Stimulated activated naive CD8-positive, alpha-beta T cell treated with anti-CD3 and anti-CD28 coated beads, Interleukin-15, Interleukin-2, amounts not matched to agents 100 ng/mL and 50 ng/mL, for 24 hours (primary cell): Measurements from ENCODE around the gene MPI.
A peak's percentile ranks its signal among the peaks of the same experiment; 100 is the strongest.
"Not testable (repeated sequence)": the region's sequence is repeated elsewhere in the genome, so short reads cannot be mapped to it uniquely, and the experiment has no call there.

ENCODE experiments used
- H3K27ac Mint-ChIP-seq: one replicate; pipeline ENCODE4 v1.8.0; 2021; ENCODE audit warnings: mild to moderate bottlenecking, mixed read lengths
- H3K27me3 Mint-ChIP-seq: one replicate; pipeline ENCODE4 v1.8.0; 2021; ENCODE audit warnings: mixed read lengths
- H3K36me3 Mint-ChIP-seq: one replicate; pipeline ENCODE4 v1.8.0; 2021; ENCODE audit warnings: low read depth, mixed read lengths
- H3K4me1 Mint-ChIP-seq: one replicate; pipeline ENCODE4 v1.8.0; 2021; ENCODE audit warnings: low read depth, mixed read lengths
- H3K4me3 Mint-ChIP-seq: one replicate; pipeline ENCODE4 v1.8.0; 2021; ENCODE audit warnings: mild to moderate bottlenecking, mixed read lengths
- H3K9me3 Mint-ChIP-seq: one replicate; pipeline ENCODE4 v1.8.0; 2021; ENCODE audit warnings: mixed read lengths

Gene MPI

GRCh38 chr15:74872702-74873035 lies 17.2 kb upstream of the MPI start:
- no peaks in the 10 kb centered on the region for H3K9me3 Mint-ChIP-seq
- no peaks in the 10 kb centered on the region for H3K27me3 Mint-ChIP-seq
- peak overlapping the region; percentile 96 for H3K4me3 Mint-ChIP-seq
- H3K4me1 Mint-ChIP-seq, result peaks cover 61% of the 10 kb centered on the region
- peak overlapping the region; percentile 92 for H3K27ac Mint-ChIP-seq
- peaks cover 14% of the 10 kb centered on the region for H3K36me3 Mint-ChIP-seq

- H3K9me3 Mint-ChIP-seq, result no peaks in the 10 kb centered on the region
- H3K4me3 Mint-ChIP-seq, result peak within 1 kb of the TSS; percentile 96
- no peaks in the 10 kb centered on the region for H3K27me3 Mint-ChIP-seq
Observed at GRCh38 chr15:74873036-74873755, 16.6 kb upstream of the MPI start, which contains the start of gene SCAMP2. Gene SCAMP2 (minus strand): TSS chr15:74873365. CDS start chr15:74873255, 110 bp downstream.

DNA sequence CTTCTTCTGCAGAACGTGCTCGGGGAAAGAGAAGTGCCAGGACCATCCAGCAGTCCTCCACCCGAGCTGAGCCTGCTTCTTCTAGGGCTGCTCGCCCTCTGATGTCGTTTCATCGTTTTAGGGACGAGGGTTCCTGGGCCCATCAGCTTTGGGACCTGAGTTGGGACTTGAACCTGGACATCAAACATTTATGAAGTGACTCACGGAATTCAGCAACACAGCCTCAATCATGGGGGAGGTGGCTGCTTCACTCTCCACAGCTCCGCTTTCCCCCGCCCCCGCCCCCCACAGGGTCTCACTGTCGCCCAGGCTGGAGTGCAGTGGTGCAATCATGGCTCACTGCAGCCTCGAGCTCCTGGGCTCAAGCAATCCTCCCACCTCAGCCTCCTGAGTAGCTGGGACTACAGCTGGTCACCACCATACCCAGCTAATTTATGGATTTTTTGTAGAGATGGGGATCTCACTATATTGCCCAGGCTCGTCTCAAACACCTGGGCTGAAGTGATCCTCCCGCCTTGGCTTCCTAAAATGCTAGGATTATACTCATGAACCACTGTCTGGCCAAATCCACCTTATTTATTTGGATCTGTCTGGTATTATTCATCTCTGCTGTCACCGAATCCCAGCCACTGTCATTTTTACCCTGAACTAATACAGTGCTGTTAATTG lies 16.0 kb upstream of the MPI start:
- H3K27me3 Mint-ChIP-seq, result no peaks in the 10 kb centered on the region
- H3K4me3 Mint-ChIP-seq, result peak overlapping the region; percentile 96
- H3K4me1 Mint-ChIP-seq, result peaks cover 48% of the 10 kb centered on the region
- peak overlapping the region; percentile 92 for H3K27ac Mint-ChIP-seq
- peaks cover 6% of the 10 kb centered on the region for H3K36me3 Mint-ChIP-seq
- no peaks in the 10 kb centered on the region for H3K9me3 Mint-ChIP-seq

More at GRCh38 chr15:74873036-74873755, 16.6 kb upstream of the MPI start, which contains the start of gene SCAMP2:
- H3K27ac Mint-ChIP-seq, result peak within 1 kb of the TSS; percentile 92
- H3K4me1 Mint-ChIP-seq, result peaks cover 55% of the 10 kb centered on the region
- peaks cover 9% of the 10 kb centered on the region for H3K36me3 Mint-ChIP-seq

- H3K27me3 Mint-ChIP-seq, result no peaks in the 10 kb centered on the region
- H3K4me1 Mint-ChIP-seq, result peaks cover 9% of the 10 kb centered on the region
- no peak overlapping the region for H3K27ac Mint-ChIP-seq
- H3K4me3 Mint-ChIP-seq, result no peak overlapping the region
- H3K9me3 Mint-ChIP-seq, result no peaks in the 10 kb centered on the region
- no peaks in the 10 kb centered on the region for H3K36me3 Mint-ChIP-seq
Observed at GRCh38 chr15:74878273-74878672, 11.6 kb upstream of the MPI start.

DNA sequence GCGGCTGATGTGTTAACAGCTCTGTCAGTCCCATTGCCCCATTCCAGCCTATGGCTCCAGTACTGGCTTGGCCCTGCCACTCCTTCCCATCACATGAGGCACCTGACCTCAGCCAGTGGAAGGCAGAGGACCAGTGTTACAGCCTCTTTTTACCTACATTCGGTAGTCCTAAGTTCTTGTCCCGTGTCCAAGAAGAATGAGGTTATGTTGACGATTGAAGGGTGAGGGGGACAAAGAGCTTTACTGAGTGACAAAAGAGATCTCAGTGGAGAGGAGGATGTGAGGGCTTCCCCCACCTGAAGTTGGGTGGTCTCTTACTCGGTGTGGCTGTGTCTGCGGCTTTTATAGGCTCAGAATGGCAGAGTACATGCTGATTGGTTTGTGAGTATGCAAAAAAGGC lies 7.3 kb upstream of the MPI start:
- H3K9me3 Mint-ChIP-seq, result no peaks in the 10 kb centered on the region
- H3K4me1 Mint-ChIP-seq, result peaks cover 3% of the 10 kb centered on the region
- H3K27me3 Mint-ChIP-seq, result no peaks in the 10 kb centered on the region
- H3K4me3 Mint-ChIP-seq, result no peak overlapping the region
- no peak overlapping the region for H3K27ac Mint-ChIP-seq
- no peaks in the 10 kb centered on the region for H3K36me3 Mint-ChIP-seq

DNA sequence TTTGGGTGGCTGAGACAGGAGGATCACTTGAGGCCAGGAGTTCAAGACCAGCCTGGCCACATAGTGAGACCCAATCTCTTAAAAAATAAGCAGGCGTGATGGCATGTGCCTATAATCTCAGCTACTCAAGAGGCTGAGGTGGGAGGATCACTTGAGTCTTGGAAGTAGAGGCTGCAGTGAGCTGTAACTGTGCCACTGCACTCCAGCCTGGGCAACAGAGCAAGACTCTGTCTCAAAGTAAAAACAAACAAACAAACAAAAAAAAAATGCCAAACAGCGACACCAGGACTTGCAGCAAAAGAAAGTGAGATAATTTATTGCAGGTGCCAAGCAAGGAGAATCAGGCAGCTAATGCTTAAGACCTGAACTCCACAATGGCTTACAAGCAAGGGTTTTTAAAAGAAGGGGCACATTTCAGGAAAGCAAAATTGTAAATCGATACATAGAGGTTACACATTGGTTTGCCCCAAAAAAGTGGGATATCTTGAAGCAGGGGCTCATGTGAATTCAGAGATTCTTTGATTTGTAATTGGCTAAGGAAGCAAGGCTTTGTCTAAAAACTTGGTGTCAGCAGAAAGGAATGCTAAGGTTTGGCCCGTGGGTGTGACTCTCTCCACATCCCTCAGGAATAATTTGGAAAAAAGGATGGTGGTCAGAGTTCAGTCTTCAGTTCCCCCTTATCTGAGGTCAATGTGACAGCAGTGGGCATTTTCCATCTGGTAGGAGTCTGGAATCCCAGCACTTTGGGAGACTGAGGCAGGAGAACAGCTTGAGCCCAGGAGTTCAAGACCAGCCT lies 5.2 kb upstream of the MPI start:
- Mint-ChIP-seq H3K27ac (no peak overlapping the region), H3K36me3 (no peaks in the 10 kb centered on the region)

GRCh38 chr15:74885461-74885860 lies 4.4 kb upstream of the MPI start:
- Mint-ChIP-seq H3K27me3 (no peaks in the 10 kb centered on the region), H3K9me3 (no peaks in the 10 kb centered on the region), H3K4me1 (peaks cover 15% of the 10 kb centered on the region), H3K4me3 (no peak overlapping the region), H3K36me3 (no peaks in the 10 kb centered on the region), H3K27ac (no peak overlapping the region)

More for the DNA sequence above, 5.2 kb upstream of the MPI start:
- Mint-ChIP-seq H3K9me3 (no peaks in the 10 kb centered on the region), H3K4me3 (no peak overlapping the region), H3K27me3 (no peaks in the 10 kb centered on the region), H3K4me1 (peaks cover 12% of the 10 kb centered on the region)

DNA sequence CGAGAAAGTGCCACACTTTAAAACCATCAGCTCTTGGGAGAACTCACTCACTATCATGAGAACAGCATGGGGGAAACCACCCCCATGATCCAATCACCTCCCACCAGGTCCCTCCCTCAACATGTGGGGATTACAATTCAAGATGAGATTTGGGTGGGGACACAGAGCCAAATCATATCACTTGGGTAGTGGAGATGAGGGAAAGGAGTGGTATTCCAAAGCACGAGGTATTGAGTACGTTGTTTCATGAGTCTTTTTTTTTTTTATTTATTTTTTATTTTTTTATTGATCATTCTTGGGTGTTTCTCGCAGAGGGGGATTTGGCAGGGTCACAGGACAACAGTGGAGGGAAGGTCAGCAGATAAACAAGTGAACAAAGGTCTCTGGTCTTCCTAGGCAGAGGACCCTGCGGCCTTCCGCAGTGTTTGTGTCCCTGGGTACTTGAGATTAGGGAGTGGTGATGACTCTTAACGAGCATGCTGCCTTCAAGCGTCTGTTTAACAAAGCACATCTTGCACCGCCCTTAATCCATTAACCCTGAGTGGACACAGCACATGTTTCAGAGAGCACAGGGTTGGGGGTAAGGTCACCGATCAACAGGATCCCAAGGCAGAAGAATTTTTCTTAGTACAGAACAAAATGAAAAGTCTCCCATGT lies 2.2 kb upstream of the MPI start:
- Mint-ChIP-seq H3K36me3 (peaks cover 14% of the 10 kb centered on the region), H3K4me1 (peaks cover 36% of the 10 kb centered on the region)
- H3K27ac Mint-ChIP-seq, H3K9me3 Mint-ChIP-seq, H3K4me3 Mint-ChIP-seq, H3K27me3 Mint-ChIP-seq: not testable (repeated sequence)

GRCh38 chr15:74888716-74889115 lies 1.1 kb upstream of the MPI start:
- Mint-ChIP-seq H3K9me3 (no peaks in the 10 kb centered on the region), H3K27me3 (no peaks in the 10 kb centered on the region), H3K36me3 (peaks cover 24% of the 10 kb centered on the region), H3K4me1 (peaks cover 47% of the 10 kb centered on the region), H3K27ac (peak overlapping the region; percentile 94), H3K4me3 (peak overlapping the region; percentile 91)

DNA sequence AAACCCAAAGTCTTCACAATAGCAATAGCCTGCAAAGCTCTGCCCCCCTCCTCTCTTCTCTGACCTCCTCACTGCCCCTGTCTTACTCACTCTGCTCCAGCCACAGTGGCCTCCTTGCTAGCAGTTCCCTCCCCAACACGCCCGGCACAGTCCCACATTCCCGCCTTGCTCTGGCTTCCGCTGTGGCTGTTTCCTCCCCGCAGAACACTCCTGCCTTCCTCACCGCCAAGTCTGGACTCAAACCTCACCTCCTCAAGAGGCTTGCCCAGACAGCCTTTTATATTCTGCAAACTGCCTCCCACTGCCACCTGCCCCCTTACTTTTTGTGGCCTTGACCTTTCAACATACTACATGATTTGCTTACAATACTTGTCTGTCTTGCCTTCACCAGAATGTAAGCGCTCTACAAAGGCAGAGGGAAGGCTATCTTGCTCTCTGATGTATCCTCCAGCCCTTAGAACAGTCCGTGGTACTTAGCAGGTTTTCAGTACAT lies 406 bp upstream of the MPI start:
- Mint-ChIP-seq H3K27ac (peak overlapping the region; percentile 94), H3K4me1 (peaks cover 46% of the 10 kb centered on the region), H3K27me3 (no peaks in the 10 kb centered on the region), H3K36me3 (peaks cover 26% of the 10 kb centered on the region), H3K4me3 (peak overlapping the region; percentile 91), H3K9me3 (no peaks in the 10 kb centered on the region)

- Mint-ChIP-seq H3K27ac (peak overlapping the region; percentile 94), H3K4me3 (peak overlapping the region; percentile 91), H3K4me1 (peaks cover 46% of the 10 kb centered on the region), H3K27me3 (no peaks in the 10 kb centered on the region), H3K36me3 (peaks cover 26% of the 10 kb centered on the region), H3K9me3 (no peaks in the 10 kb centered on the region)
Observed at GRCh38 chr15:74890665-74890960, 771 bp downstream of the MPI start.

DNA sequence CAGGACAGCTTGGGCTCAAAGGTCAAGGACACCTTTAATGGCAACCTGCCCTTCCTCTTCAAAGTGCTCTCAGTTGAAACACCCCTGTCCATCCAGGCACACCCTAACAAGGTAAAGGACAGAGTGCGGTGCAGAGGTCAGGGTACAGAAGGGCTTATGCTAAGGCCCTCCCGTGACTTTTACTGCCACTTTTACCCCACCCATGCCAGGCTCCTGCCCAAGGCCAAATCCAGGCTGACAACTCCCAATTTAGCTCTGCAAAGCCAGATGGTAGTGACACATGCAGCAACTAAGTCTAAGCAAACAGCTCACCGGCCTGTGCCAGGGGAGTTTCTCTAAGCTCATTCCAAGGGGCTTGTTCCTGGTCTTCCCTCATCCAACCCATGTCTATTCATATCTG lies 1.6 kb downstream of the MPI start:
- Mint-ChIP-seq H3K27ac (peak overlapping the region; percentile 94), H3K4me3 (peak overlapping the region; percentile 91), H3K9me3 (no peaks in the 10 kb centered on the region), H3K4me1 (peaks cover 46% of the 10 kb centered on the region), H3K36me3 (peaks cover 26% of the 10 kb centered on the region), H3K27me3 (no peaks in the 10 kb centered on the region)

- peaks cover 26% of the 10 kb centered on the region for H3K36me3 Mint-ChIP-seq
- peaks cover 46% of the 10 kb centered on the region for H3K4me1 Mint-ChIP-seq
- H3K27ac Mint-ChIP-seq, result no peak overlapping the region
- H3K27me3 Mint-ChIP-seq, result no peaks in the 10 kb centered on the region
- no peaks in the 10 kb centered on the region for H3K9me3 Mint-ChIP-seq
- H3K4me3 Mint-ChIP-seq, result no peak overlapping the region
Observed at GRCh38 chr15:74892313-74892712, 2.5 kb downstream of the MPI start.

DNA sequence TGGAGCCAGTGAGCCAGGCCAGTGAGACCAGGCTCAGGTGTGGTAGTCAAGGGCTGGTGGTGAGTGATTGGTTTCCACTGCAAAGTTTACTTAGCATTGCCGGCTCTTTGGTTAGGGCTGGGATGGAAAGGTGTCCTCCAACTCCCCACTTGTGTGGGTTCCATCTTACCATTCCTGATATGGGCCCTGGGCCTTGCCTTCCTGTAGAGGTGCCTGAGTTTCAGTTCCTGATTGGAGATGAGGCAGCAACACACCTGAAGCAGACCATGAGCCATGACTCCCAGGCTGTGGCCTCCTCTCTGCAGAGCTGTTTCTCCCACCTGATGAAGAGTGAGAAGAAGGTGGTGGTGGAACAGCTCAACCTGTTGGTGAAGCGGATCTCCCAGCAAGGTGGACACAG lies 3.1 kb downstream of the MPI start:
- peaks cover 28% of the 10 kb centered on the region for H3K36me3 Mint-ChIP-seq
- no peaks in the 10 kb centered on the region for H3K9me3 Mint-ChIP-seq

GRCh38 chr15:74893627-74894026 lies 3.8 kb downstream of the MPI start:
- no peak overlapping the region for H3K4me3 Mint-ChIP-seq
- H3K9me3 Mint-ChIP-seq, result no peaks in the 10 kb centered on the region
- H3K27me3 Mint-ChIP-seq, result no peaks in the 10 kb centered on the region
- peaks cover 46% of the 10 kb centered on the region for H3K4me1 Mint-ChIP-seq
- peaks cover 31% of the 10 kb centered on the region for H3K36me3 Mint-ChIP-seq
- peak overlapping the region; percentile 49 for H3K27ac Mint-ChIP-seq

More for the DNA sequence above, 3.1 kb downstream of the MPI start:
- Mint-ChIP-seq H3K4me3 (no peak overlapping the region), H3K4me1 (peaks cover 46% of the 10 kb centered on the region), H3K27me3 (no peaks in the 10 kb centered on the region), H3K27ac (no peak overlapping the region)
